Esophagus squamous epithelium (tissue), 4 donors: ENCODE data around the gene DDX17.

Experiments
- POLR2A ChIP-seq, 4 donors: fragments of 450-650 bp; IDR thresholded peaks; one replicate each; pipeline ENCODE4 v1.6.1; 2017; ENCODE audit warnings: antibody characterized with exemption in 4 of 4, mild to moderate bottlenecking in 4 of 4, moderate library complexity in 3 of 4
- TF ChIP-seq, protein P1 (sequence below), 6 experiments: fragments of 450-650 bp in 4 of 6; fragments of 200-600 bp in 2 of 6; sonication (generic) in 2 of 6; IDR thresholded peaks; one replicate each; pipeline ENCODE4 v1.5.1; 2016 to 2019; ENCODE audit warnings: antibody characterized with exemption in 6 of 6, mild to moderate bottlenecking in 4 of 6, moderate library complexity in 4 of 6

DNA sequence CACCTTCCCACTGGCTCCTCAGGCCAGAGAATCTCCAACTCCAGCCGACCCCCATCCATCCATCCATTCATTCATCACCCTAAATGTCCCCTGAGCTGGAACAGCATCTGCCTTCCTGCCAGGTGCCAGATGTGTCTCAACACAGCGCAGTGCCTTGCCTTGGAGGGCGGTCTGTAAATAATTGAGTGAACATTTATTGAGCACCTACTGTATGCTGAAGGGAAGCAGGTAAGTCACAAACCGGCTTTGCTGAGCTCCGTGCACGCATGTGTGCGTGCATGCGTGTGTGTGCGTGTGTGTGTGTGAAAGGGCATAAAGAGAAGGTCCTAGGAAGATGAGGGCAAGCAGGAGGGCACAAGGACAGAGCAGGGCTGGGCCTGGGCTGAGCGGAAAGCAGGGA, 61.3 kb downstream of the DDX17 start:
- TF ChIP-seq, protein P1, sequence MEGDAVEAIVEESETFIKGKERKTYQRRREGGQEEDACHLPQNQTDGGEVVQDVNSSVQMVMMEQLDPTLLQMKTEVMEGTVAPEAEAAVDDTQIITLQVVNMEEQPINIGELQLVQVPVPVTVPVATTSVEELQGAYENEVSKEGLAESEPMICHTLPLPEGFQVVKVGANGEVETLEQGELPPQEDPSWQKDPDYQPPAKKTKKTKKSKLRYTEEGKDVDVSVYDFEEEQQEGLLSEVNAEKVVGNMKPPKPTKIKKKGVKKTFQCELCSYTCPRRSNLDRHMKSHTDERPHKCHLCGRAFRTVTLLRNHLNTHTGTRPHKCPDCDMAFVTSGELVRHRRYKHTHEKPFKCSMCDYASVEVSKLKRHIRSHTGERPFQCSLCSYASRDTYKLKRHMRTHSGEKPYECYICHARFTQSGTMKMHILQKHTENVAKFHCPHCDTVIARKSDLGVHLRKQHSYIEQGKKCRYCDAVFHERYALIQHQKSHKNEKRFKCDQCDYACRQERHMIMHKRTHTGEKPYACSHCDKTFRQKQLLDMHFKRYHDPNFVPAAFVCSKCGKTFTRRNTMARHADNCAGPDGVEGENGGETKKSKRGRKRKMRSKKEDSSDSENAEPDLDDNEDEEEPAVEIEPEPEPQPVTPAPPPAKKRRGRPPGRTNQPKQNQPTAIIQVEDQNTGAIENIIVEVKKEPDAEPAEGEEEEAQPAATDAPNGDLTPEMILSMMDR (IDR thresholded peaks at IDR 0.05): no peak
- TF ChIP-seq POLR2A (IDR thresholded peaks at IDR 0.05): no peak
